Measurements from ENCODE around the gene AMHR2.
"Not testable (repeated sequence)": the region's sequence is repeated elsewhere in the genome, so short reads cannot be mapped to it uniquely, and the experiment has no call there.

Gene AMHR2

DNA sequence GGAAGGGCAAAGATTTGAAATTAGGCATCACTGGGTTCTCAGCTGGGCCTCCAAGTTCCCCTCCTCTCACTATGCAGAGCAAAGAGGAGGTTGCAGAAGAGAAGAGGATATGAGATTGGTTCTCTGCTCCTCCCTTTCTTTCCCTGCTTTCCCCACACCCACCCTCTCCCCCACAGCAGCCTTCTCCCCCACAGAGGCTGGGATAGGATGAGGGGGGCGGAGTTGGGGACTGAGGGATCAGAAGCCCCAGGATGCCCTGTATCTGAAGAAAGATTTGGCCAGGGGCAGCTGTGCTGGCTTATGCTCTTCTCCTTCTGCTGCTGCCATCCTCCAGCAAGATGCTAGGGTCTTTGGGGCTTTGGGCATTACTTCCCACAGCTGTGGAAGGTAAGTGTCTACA is at the start of gene AMHR2:
TSS of gene AMHR2 (plus strand) at position 259 of the 400 bp plus-strand sequence. CDS start at position 339, 80 bp downstream.
- H3K4me3 ChIP-seq (ENCODE audit: low read depth, low read length): no peak within 1 kb of the TSS
- DNase-seq (ENCODE audit: low read depth): no peak

DNA sequence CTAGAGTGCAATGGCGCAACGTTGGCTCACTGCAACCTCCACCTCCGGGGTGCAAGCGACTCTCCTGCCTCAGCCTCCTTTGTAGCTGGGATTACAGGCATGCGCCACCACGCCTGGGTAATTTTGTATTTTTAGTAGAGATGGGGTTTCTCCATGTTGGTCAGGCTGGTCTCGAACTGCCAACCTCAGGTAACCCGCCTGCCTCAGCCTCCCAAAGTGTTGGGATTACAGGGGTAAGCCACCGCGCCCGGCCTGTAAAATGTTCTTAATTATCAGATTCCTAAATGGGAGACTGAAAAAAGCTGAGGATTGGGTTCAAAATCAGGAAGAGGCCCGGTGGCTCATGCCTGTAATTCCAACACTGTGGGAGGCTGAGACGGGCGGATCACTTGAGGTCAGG is 49.4 kb upstream of the AMHR2 start:
- not testable (repeated sequence) for H3K4me3 ChIP-seq (ENCODE audit: low read depth, low read length); DNase-seq (ENCODE audit: low read depth)

DNA sequence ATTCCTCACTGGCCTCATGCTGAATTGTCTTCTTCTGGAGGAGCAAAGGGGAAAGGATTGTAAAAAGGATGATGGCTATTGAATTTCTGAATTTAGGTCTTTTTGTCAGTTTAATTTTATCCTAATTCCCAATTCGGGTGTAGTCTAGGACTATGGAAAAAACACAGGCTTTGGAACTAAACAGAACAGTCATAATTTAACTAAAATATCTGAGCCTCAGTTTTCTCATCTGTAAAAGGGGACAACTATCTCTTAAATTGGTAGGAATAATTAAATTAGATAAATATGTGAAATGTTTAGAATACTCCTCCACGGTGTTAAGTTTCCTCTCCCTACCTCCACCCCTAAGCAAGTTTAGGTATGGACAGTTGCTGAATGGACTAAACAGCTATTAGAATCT is 46.9 kb upstream of the AMHR2 start:
- DNase-seq (ENCODE audit: low read depth): no peak
- no peak overlapping the region for H3K4me3 ChIP-seq (ENCODE audit: low read depth, low read length)

DNA sequence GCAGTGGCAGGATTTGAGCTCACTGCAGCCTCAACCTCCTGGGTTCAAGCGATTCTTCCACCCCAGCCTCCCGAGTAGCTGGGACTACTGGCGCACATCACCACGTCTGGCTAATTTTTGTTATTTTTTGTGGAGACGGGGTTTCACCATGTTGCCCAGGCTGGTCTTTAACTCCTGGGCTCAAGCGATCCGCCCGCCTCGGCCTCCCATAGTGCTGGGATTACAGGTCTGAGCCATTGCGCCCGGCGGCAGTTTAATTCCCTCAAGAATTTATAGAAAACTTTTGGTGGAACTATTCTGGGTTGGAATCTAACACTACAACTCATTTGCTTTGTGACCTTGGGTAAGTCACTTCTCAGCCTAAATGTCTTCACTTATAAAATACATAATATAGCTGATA is 45.4 kb upstream of the AMHR2 start:
- no peak for DNase-seq (ENCODE audit: low read depth)
- H3K4me3 ChIP-seq (ENCODE audit: low read depth, low read length): no peak overlapping the region

- H3K4me3 ChIP-seq (ENCODE audit: low read depth, low read length): peak overlapping the region; percentile 58
- no peak for DNase-seq (ENCODE audit: low read depth)
These were observed 44.8 kb upstream of the AMHR2 start for GRCh38 chr12:53378724-53379388.

- DNase-seq (ENCODE audit: low read depth): peak; percentile 100
- H3K4me3 ChIP-seq (ENCODE audit: low read depth, low read length): peak overlapping the region; percentile 58
These were observed 44.1 kb upstream of the AMHR2 start for GRCh38 chr12:53379389-53380103.

- H3K4me3 ChIP-seq (ENCODE audit: low read depth, low read length): peak within 1 kb of the TSS; percentile 58
- peak; percentile 84 for DNase-seq (ENCODE audit: low read depth)
These were observed 43.4 kb upstream of the AMHR2 start, which contains the start of gene SP1 for GRCh38 chr12:53380104-53380793. TSS of gene SP1 (plus strand) at chr12:53380176. CDS start at chr12:53380292, 116 bp downstream.

DNA sequence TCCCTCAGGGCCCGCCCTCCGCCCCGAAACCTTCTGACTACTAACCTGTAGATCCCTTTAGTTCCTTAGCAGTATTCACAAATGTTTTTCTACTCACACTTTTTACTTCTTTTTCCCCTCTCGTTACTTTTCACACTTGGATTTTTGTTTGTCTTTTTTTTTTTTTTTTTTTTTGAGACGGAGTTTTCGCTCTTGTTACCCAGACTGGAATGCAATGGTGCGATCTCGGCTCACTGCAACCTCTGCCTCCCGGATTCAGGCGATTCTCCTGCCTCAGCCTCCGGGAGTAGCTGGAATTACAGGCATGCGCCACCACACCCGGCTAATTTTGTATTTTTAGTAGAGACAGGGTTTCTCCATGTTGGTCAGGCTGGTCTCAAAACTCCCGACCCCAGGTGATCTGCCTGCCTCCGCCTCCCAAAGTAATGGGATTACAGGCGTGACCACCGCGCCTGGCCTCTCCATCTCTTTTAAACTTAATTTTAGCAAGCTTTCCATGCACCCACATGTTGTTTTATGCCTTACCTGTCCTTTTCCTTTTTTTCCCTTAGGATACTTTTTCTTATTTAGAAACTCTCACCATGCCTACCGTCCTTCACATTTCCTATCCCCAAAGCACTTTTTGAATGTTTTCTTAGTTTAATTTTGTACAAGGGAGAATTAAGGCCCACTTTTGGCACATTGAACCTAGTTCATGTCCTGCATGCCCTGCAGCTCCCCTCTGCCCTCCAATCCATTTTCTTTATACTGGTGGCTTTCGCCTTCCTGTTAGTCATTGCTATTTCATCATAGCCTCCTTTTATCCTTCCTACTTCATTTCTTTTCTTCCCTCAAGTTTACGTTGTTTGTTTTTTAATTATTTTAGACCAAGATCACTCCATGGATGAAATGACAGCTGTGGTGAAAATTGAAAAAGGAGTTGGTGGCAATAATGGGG is 42.6 kb upstream of the AMHR2 start:
- DNase-seq (ENCODE audit: low read depth): no peak
- peak overlapping the region; percentile 49 for H3K4me3 ChIP-seq (ENCODE audit: low read depth, low read length)

DNA sequence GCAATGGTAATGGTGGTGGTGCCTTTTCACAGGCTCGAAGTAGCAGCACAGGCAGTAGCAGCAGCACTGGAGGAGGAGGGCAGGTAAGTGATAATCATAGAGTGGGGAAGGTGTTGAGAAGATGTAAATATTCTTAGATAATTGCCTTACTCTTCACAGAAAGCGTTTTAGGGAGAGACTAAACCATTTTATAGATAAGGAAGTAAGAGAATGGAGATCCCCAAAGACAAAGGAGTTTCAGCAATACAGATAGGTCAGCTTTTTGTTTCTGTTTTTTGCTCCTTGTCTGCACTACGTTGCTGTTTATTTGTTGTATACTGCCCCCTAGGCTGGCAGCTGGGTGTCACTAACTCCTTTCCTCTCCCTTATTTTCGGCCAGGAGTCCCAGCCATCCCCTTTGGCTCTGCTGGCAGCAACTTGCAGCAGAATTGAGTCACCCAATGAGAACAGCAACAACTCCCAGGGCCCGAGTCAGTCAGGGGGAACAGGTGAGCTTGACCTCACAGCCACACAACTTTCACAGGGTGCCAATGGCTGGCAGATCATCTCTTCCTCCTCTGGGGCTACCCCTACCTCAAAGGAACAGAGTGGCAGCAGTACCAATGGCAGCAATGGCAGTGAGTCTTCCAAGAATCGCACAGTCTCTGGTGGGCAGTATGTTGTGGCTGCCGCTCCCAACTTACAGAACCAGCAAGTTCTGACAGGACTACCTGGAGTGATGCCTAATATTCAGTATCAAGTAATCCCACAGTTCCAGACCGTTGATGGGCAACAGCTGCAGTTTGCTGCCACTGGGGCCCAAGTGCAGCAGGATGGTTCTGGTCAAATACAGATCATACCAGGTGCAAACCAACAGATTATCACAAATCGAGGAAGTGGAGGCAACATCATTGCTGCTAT is 41.7 kb upstream of the AMHR2 start:
- no peak for DNase-seq (ENCODE audit: low read depth)

GRCh38 chr12:53383258-53383657 is 40.4 kb upstream of the AMHR2 start:
- peak overlapping the region; percentile 25 for H3K4me3 ChIP-seq (ENCODE audit: low read depth, low read length)
- no peak for DNase-seq (ENCODE audit: low read depth)

More for the DNA sequence above, 41.7 kb upstream of the AMHR2 start:
- H3K4me3 ChIP-seq (ENCODE audit: low read depth, low read length): peak overlapping the region; percentile 49

GRCh38 chr12:53386381-53386780 is 37.3 kb upstream of the AMHR2 start:
- DNase-seq (ENCODE audit: low read depth); H3K4me3 ChIP-seq (ENCODE audit: low read depth, low read length): not testable (repeated sequence)

DNA sequence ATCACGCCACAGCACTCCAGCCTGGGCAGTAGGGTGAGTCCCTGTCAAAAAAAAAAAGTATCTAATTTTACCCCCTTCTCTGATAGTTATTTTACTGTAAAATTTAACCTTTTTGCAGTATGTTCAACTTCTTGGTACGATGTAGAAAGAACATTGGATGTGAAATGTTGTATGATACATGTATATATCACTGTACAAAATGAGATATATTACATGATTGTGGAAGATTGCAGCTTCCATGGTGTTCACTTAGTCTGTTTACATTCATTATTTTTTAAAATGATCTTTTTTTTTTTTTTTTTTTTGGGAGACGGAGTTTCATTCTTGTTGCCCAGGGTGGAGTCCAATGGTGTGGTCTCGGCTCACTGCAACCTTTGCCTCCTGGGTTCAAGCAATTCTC is 34.7 kb upstream of the AMHR2 start:
- H3K4me3 ChIP-seq (ENCODE audit: low read depth, low read length): no peak overlapping the region

DNA sequence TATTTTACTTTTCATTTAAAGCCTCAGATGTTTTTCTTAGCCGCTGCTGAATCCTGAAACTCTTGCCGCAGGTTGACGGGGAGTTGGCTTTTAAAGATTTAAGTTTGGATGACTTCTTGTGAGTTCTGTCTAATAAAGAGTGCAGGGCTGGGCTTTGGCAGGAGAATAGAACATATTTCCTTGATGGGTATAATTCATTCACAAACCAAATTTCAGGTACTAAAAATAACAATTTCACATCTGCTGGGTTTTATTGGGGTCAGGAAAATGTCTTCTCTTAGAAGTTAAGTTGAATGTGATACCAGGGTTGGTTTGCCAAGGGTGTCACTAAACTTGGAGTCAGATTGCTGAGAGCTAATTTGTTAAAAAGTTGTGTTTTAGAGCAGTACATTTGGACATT is 34.0 kb upstream of the AMHR2 start:
- DNase-seq (ENCODE audit: low read depth): no peak
- H3K4me3 ChIP-seq (ENCODE audit: low read depth, low read length): no peak overlapping the region

More for the DNA sequence above, 34.7 kb upstream of the AMHR2 start:
- no peak for DNase-seq (ENCODE audit: low read depth)

DNA sequence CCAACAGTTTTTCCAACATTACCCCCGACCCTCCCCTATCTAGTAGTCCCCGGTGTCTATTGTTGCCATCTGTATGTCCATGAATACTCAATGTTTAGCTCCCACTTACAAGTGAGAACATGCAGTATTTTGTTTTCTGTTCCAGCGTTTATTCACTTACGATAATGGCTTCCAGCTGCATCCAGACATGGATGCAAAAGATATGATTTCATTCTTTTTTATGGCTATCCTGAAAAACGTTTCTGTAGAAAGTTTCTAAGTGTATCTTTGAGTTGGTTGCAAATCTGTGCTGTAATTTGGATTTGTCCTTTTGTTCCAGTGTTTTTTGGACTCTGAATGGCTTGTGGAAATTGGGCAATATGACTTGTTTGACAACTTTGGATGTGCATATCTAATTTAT is 31.9 kb upstream of the AMHR2 start:
- DNase-seq (ENCODE audit: low read depth): no peak
- no peak overlapping the region for H3K4me3 ChIP-seq (ENCODE audit: low read depth, low read length)

DNA sequence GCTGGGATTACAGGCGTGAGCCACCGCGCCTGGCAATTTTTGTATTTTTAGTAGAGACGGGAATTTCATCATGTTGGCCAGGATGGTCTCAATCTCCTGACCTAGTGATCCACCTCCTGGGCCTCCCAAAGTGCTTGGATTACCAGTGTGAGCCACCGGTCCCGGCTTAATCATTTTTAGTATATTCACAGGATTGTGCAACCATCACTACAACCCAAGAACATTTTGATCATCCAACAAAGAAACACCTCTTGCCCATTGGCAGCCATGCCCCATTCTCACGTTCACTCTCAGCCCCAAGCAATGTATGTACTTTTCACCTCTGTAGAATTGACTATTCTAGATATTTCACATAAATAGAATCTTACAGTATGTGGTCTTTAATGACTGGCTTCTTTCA is 23.8 kb upstream of the AMHR2 start:
- DNase-seq (ENCODE audit: low read depth): no peak
- H3K4me3 ChIP-seq (ENCODE audit: low read depth, low read length): no peak overlapping the region

DNA sequence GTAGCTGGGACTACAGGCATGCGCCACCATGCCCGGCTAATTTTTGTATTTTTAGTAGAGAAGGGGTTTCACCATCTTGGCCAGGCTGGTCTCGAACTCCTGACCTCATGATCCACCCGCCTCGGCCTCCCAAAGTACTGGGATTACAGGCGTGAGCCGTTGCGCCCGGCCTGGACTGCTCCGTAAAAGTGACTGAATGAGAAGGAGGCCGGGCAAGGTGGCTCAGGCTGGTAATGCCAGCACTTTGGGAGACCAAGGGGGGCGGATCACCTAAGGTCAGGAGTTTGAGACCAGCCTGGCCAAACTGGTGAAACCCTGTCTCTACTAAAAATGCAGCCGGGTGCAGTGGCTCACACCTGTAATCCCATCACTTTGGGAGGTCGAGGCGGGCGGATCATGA is 21.3 kb upstream of the AMHR2 start:
- not testable (repeated sequence) for DNase-seq (ENCODE audit: low read depth)

GRCh38 chr12:53402871-53403270 is 20.8 kb upstream of the AMHR2 start:
- H3K4me3 ChIP-seq (ENCODE audit: low read depth, low read length): no peak overlapping the region
- DNase-seq (ENCODE audit: low read depth): no peak

More for the DNA sequence above, 21.3 kb upstream of the AMHR2 start:
- H3K4me3 ChIP-seq (ENCODE audit: low read depth, low read length): not testable (repeated sequence)

DNA sequence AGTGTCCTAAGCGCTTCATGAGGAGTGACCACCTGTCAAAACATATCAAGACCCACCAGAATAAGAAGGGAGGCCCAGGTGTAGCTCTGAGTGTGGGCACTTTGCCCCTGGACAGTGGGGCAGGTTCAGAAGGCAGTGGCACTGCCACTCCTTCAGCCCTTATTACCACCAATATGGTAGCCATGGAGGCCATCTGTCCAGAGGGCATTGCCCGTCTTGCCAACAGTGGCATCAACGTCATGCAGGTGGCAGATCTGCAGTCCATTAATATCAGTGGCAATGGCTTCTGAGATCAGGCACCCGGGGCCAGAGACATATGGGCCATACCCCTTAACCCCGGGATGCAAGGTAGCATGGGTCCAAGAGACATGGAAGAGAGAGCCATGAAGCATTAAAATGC is 12.7 kb upstream of the AMHR2 start:
- no peak overlapping the region for H3K4me3 ChIP-seq (ENCODE audit: low read depth, low read length)
- no peak for DNase-seq (ENCODE audit: low read depth)

All from skeletal muscle cell (primary cell).